Measurements from ENCODE around the gene EFCAB7. TPM values are rescaled to one million over a fixed set of nuclear protein-coding genes. Genes with fewer than 3 reads are reported as not detected.

Gene EFCAB7, protein sequence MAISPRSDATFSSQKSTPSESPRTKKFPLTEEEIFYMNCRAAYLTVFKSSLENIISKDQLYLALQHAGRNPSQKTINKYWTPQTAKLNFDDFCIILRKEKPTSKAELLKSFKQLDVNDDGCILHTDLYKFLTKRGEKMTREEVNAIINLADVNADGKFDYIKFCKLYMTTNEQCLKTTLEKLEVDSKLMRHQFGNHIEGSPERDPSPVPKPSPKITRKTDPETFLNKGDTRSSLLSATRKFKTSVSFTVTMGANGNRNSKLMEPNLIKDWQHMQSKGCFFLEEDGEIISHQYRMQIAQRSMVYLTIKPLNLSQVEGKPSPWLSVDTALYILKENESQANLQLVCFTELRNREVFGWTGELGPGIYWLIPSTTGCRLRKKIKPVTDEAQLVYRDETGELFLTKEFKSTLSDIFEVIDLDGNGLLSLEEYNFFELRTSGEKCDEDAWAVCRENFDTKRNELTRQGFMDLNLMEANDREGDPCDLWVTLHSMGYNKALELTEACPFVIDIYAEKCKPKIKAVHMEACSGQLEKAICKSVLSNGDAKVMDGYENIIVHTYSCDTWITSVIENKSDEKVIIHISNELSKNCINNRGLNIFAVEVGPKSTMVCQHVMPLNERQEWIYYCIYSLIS
- total RNA-seq (2014; rRNA removed; shearing (Covaris generic)) = 5.1 and 6.9 TPM in 2 replicates

DNA sequence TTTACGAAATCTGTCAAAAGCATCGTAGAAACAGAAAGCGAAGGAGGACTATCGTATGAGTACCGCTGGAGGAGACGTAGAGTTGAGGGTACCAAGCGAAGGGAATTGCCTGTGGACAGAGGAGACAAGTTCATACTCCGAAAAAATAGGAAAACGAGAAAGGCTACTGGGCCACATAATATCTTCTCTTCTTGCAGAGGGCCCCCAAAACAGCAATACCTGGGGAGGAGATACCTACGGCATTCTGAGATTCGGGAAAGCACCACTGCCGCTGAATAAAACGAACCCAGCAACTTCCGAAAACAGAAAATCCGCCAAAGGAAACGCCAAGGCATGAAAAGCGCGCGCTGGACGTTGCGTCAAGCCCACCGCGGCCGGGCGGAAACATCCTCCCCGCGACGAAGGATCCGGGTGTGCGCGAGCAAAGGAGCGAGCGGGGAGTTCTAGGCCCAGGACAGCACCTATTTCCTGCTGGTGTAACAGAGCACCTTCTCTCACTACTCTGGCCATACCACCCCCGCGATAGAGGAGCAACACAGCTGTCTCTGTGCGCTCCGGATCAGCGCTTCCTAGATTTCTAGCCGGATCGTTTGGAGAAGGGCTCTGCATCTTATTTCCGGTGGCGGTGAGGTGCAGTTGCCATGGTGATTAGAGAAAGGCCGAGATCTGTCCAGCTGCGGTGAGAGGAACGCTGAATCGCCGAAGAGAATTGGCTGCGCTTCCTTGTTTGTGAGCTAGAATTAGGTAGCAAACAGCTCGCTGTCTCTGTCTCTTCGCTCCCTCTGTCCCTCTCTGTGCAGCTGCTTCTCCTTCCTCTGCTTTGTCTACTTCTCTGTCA, at the start of gene EFCAB7, which contains the start of gene ITGB3BP:
EFCAB7 (plus strand) TSS at position 635 of the 838 bp plus-strand sequence. CDS start 2,048 bp downstream, outside the sequence.
ITGB3BP (minus strand) TSS at position 335 of the 838 bp plus-strand sequence; CDS start at position 243, 92 bp downstream.
- DNase-seq (ENCODE audit: low read depth) = peak; percentile 98

DNA sequence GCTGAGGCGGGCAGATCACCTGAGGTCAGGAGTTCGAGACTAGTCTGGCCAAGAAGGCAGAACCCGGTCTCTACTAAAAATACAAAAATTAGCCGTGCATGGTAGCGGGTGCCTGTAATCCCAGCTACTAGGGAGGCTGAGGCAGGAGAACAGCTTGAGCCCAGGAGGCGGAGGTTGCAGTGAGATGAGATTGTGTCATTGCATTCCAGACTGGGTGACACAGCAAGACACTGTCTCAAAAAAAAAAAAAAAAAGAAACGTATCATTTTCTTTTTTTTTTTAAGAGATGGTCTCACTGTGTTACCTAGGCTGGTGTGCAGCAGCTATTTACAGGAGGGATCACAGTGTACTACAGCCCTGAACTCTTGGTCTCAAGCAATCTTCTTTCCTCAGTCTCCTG, 47.6 kb upstream of the EFCAB7 start:
- DNase-seq (ENCODE audit: low read depth) = peak; percentile 17

DNA sequence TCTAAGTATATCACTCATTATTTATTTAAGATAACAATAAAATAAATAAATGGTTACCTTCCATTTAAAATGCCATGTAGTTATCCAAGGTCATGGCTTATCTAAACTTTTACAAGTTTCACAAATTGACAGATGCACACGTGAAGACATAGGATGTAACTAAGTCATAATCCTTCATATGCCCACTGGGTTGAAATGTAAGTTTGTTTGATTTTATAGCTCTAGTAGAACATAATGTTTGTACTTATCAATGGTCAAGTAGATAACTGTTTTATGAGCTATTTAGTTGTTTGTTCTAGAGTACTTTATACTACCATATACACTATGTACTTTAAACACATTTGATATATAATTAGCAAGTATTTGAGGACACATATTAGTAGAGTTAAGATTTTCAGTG, 43.3 kb upstream of the EFCAB7 start:
- DNase-seq (ENCODE audit: low read depth) = no peak

DNA sequence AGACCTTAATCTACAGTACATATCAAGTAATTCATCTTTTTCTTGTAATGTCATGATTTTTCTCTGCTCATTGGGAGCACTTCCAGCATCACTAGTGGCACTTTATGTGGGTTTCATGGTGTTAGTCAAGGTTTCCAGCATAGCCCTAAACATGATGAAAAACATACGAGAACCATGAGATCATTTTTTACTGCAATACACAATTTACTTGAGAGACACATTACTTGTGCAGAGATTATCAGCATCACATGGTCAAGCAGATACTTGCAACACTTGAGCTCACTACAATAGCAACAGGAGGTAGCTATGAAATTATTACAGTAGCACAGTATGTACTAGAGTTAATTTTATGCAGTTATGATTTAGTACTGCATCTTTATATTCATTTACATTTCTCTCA, 36.7 kb upstream of the EFCAB7 start:
- no peak for DNase-seq (ENCODE audit: low read depth)

DNA sequence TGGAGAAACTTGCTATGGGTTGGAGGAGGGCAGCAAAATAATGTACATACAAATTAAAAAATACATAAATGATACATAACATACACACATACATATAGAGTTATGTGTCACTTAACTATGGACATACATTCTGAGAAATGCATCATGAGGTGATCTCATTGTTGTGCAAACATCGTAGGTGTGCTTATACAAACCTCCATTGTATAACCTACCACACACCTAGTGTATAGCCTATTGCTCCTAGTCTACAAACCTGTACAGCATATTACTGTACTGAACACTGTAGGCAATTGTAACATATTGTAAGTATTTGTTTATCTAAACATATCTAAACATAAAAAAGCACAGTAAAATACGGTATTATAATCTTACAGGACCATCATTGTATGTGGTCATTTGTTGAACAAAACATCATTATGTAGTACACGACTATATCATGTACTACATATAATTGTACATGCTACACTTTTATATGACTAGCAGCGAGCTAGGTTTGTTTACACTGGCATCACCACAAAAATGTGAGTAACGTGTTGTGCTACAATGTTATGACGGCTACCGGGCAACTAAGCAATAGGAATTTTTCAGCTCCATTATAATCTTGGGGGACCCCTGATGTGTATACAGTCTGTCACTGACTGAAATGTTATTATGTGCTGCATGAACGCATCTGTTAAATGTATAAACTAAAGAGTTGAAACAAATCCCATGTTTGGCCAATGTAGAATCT, 35.8 kb upstream of the EFCAB7 start:
- peak; percentile 65 for DNase-seq (ENCODE audit: low read depth)

DNA sequence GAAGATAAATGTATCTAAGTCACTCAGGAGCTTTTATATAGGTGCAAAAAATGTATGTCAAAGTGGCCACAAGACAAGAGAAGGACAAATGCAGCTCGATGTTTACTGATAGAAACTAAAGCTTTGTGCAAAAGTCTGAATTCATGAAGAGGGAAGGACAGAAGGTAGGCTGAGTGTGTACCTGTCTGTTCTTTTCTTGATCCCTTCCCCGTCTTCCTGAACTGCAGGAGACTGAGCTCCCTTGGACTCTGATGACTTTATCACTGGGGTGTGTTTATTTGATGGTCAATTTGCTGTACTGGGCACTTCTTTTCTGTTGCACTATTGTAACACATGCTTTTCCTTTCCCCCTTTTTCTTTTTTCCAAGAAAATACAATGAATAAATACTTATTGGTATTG, 25.7 kb upstream of the EFCAB7 start:
- no peak for DNase-seq (ENCODE audit: low read depth)

DNA sequence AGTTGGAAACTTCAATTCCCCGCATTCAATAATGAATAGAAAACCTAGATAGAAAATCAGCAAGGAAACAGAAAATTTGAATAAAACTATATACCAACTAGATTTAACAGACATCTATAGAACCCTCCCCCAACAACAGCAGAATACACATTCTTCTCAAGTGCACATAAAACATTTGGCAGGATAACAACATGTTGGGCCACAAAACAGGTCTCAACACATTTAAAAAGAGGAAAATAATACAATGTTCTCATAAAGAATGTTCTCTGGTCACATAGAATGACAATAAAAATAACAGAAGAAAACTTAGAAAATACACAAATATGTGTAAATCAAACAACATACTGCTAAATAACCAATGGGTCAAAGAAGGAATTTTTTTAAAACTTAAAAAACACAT, 25.2 kb upstream of the EFCAB7 start:
- DNase-seq (ENCODE audit: low read depth) = no peak

DNA sequence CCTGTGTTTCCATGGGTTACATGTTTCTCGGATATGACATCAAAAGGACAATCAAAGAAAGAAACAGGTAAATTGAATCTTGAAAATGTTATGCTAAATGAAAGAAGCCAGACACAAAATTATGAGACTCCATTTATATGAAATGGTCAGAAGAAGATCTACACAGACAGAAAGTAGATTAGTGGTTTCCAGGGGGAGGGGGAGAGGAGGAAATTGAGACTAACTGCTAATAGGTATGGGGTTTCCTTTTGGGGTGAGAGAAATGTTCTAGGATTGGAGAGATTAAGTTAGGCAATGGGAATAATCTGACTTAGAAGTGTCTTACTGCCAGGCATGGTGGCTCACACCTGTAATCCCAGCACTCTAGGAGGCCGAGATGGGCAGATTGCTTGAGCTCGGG, 22.1 kb upstream of the EFCAB7 start:
- no peak for DNase-seq (ENCODE audit: low read depth)

DNA sequence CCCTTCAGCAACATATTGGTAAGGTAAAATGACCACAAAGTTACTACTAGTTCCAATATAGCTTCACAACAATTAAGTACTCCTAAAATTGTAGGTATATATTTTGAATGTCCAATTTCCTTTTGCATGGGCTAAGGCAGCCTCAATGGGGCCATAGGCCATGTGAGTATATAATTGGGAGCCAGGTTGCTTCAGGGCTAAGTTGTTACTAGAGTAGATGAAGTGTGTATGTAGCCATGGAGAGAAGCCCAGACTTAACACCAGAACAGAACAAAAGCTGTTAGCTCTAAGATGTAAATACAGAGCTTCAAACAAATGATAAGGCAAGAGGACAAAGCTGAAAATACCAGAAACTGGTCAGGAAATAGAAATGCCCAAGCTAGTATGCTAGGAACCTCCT, 16.5 kb upstream of the EFCAB7 start:
- no peak for DNase-seq (ENCODE audit: low read depth)

DNA sequence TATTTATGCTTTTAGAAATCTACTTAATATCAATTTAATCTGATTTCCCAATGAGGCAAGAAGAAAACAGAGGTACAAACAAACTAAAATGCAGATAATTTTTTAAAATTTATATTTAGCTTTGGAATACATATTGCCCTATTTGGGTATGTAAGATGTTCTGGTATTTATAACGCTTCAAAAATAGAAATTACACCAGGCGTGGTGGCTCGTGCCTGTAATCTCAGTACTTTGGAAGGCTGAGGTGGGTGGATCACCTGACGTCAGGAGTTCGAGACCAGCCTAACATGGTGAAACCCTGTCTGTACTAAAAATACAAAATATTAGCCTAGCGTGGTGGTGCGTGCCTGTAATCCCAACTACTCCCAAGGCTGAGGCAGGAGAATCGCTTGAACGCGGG, 13.6 kb upstream of the EFCAB7 start:
- no peak for DNase-seq (ENCODE audit: low read depth)

DNA sequence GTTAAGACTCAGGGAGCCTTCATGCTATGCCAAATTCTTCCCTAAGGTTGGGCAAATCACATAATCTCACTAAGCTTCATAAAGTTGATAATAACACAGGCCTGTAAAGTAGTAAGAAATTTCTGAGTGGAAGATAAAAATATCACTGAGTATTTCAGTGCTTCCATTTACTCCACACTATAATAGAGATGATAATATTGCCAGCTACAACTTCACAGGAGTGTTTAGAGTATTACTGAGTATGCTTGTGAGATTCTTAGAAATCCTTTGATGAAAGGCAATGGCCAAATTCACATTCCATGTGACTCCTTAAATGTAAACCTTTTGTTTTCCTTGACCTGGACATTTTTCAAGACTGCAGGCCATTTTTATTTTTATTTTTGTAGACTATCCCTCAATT, 10.7 kb upstream of the EFCAB7 start:
- no peak for DNase-seq (ENCODE audit: low read depth)

DNA sequence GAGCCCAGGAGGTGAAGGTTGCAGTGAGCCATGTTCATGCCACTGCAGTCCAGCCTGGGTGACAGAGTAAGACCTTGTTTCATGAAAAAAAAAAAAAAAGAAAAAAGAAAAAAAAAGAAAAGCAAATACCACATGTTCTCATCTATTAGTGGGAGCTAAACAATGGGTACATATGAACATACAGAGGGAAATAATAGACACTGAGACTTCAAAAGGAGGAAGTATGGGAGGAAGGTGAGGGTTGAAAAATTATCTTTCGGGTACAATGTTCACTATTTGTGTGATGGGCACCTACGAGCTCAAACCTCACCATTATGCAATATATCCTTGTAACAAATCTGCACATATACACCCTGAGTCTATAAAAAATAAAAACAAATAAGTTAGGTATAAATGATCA, 6.7 kb upstream of the EFCAB7 start:
- DNase-seq (ENCODE audit: low read depth) = no peak

DNA sequence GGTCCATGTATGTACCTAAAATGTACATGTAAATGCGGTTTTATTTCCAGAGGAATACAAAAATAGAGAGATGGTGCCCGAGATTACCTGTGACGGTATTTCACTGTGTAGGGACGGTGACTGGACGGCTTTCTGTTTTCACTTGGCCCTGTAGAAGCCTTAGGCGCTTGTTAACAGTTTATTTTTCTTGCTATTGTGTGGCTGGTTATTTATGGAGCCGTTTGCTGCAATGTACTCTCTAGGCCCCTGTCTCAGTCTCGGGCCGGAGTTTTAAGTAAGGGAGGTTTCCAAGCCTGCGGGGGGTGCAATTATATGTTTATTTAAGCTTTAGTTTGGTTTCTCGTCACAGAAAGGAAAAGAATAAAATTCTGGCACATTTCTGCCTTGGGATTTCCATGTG, 413 bp downstream of the EFCAB7 start:
- no peak for DNase-seq (ENCODE audit: low read depth)

DNA sequence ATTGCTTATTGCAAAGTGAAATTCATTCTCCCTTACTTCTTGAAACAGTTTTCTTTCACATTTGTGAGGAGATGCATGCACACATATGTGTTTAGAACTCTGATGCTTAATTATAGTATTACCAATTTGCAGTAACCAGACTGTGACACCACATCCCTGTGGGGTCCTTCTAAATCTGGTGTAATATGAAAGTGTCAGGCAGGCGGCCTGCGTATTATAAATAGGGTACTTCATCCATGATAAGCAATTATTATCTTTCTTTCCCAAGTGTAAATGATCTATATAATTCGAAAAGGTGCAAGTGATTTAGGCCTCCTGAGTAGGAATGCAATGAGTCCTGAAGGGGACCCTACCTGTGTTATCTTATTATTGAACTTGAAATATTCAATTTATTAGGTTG, 876 bp downstream of the EFCAB7 start:
- peak; percentile 8 for DNase-seq (ENCODE audit: low read depth)

DNA sequence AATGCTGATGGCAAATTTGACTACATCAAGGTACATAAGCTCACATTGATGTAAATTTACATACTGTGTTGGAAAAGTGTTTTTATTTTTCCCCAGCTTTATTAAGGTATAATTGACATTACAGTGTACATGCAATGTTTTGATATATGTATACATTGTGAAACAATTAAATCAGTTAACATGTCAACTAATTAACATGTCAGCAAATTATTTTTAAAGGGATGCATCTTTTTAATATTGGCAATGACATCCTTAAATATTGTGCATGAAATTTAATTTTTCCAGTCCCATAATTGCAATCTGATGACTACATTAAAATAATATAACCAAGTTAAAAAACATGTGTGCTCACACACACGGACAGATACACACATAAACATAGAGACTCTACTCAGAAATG, 9.4 kb downstream of the EFCAB7 start:
- no peak for DNase-seq (ENCODE audit: low read depth)

DNA sequence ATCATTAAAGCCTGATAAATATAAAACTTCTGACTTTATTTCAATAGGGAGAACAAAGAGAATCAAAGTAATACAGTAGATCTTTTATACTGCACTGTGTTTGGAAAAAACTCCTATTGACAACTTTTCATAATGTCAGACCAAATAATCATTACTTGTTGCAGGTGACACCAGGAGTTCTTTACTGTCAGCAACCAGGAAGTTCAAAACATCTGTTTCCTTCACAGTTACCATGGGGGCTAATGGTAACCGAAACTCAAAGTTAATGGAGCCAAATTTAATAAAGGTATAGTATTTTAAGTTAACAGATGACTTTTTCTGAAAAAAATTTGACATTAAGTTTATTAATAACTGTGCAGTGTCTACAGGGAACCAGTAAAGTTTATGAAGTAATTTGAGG, 10.6 kb downstream of the EFCAB7 start:
- DNase-seq (ENCODE audit: low read depth) = no peak

DNA sequence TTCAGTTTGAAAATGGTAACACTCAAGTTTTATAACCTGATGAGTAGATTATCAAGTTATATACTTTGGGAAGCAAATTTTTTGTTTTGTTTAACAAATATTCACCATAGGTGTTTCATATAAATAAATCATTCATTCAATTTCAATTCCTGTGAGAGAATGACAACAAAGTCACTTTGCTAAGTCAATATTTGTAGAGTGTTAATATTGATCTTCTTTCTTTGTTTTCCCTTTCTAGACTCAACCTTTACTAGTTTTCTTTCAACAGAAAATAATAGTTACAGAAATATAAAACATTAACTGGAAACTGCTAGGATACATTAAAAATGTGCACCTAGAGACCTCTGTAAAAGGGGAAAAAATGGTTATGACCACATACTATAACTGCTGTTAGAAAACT, 11.1 kb downstream of the EFCAB7 start:
- no peak for DNase-seq (ENCODE audit: low read depth)

DNA sequence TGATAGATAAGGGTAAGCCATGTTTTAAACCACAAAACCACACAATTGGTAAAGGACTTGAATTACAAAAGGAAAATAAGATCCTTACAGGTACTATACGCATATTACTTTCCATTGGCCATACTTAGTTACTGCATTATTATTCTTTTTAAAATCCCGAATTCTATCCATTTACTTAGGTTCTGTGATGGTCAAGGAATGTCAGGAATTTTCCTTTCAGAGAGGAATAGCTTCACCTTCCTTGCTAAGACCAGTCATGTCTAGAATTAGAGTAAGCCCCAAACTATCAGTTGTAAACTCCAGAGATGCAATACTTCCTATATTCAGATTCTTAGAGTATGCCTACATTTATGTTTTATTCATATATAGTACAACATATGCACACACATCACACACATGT, 13.7 kb downstream of the EFCAB7 start:
- no peak for DNase-seq (ENCODE audit: low read depth)

DNA sequence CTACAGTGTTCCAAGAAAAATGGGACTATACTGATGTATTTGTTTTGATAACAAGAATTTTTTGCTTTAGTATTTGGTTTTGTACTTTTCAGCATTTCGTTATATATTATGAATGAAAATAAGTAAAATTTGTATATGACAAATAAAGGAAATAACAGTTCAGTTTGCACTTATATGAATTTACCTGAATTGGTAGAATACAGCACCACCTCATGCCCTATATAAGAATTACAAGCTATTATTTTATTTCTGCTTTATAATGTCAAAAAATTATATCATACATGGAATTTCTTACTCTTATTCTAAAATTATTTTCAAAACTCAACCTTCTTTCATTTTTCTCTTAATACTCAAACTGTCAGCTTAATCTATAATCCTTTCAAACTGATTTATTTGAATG, 14.6 kb downstream of the EFCAB7 start:
- peak; percentile 7 for DNase-seq (ENCODE audit: low read depth)

DNA sequence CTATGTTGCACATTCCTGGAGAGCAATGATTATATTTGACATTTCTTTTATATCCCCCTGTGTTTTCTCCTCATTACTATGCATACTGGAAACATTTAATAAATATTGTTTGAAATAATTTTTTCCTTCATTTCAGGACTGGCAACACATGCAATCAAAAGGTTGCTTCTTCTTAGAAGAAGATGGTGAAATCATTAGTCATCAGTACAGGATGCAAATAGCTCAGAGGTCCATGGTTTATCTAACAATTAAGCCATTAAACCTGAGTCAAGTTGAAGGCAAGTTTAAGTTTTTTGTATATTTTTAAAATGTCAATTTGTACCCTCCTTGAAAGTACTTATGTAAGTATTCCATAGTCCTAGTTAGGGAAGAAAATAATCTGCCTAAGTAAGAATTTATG, 22.5 kb downstream of the EFCAB7 start:
- peak; percentile 13 for DNase-seq (ENCODE audit: low read depth)

DNA sequence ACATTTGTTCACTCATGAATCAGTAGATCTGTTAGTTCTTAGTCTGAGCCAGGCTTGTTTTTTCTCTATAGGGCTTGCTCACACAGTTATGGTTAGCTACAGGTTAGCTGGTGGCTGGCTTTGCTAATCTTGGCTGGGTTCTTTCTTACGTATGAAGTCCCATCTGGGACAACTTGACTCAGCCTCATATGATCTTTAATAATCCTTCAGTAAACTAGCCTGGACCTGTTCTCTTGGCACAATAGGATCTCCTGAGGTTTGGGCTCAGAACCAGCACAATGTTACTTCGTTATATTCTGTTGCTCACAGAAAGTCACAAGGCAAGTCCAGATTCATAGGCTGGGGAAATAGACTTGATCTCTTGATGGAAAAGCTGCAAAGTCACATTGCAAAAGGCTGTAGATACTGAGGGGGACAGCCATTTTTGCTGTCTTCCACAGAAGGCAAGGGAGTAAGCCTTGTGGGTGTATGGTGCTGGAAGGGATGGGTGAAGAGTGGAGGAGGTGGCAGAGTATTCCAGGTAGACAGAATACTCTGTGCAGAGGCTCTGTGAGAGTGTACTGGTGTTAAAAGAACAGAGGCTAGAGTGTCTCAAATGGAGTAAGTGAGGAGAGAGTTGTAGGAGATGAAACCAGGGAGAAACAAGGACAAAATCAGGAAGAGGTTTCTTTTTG, 24.4 kb downstream of the EFCAB7 start:
- DNase-seq (ENCODE audit: low read depth) = no peak
